Suprapubic skin (tissue), 4 donors: ENCODE measurements around the gene SIRT6.

Source experiments
- CTCF ChIP-seq, 2 donors: fragments of 200-600 bp in 1 of 2; fragments of 450-650 bp in 1 of 2; sonication (generic) in 1 of 2; IDR thresholded peaks; one replicate each; pipeline ENCODE4 v1.5.1; 2016 to 2019; ENCODE audit warnings: antibody characterized with exemption in 2 of 2, mild to moderate bottlenecking in 1 of 2, moderate library complexity in 1 of 2
- EP300 ChIP-seq: sonication (generic); formaldehyde crosslinking; IDR thresholded peaks from one replicate; pipeline ENCODE4 v1.6.1; 2017; ENCODE audit warnings: antibody characterized with exemption
- POLR2A ChIP-seq, 2 donors: fragments of 450-650 bp; IDR thresholded peaks; one replicate each; pipeline ENCODE4 v1.6.1; 2017; ENCODE audit warnings: antibody characterized with exemption in 2 of 2, mild to moderate bottlenecking in 2 of 2, moderate library complexity in 2 of 2
- POLR2AphosphoS5 ChIP-seq, 3 donors: sonication (generic); formaldehyde crosslinking; IDR thresholded peaks; one replicate each; pipeline ENCODE4 v1.6.1; 2017; ENCODE audit warnings: antibody characterized with exemption in 3 of 3

GRCh38 chr19:4220188-4220587 lies 37.8 kb upstream of the SIRT6 start:
- TF ChIP-seq CTCF (IDR thresholded peaks at IDR 0.05) (no peak), POLR2A (IDR thresholded peaks at IDR 0.05) (no peak), EP300 (no peak), POLR2AphosphoS5 (IDR thresholded peaks at IDR 0.05) (no peak)
